H1 (cell line): ENCODE measurements around the gene NPHS2. TPM values are rescaled to one million over a fixed set of nuclear protein-coding genes. Genes with fewer than 3 reads are reported as not detected.
A peak's percentile ranks its signal among the peaks of the same experiment; 100 is the strongest.

Experiments
- CTCF ChIA-PET: fragments of 300-600 bp; sonication (Branson Sonifier 250); formaldehyde crosslinking; loops from one replicate; lab custom pipeline; 2021; ENCODE audit not compliant: partially characterized antibody; lab: Charles Lee
- POLR2A ChIA-PET: fragments of 300-600 bp; sonication (Branson Sonifier 250); formaldehyde crosslinking; loops from one replicate; lab custom pipeline; 2021; ENCODE audit warnings: inconsistent platforms; ENCODE audit not compliant: partially characterized antibody; lab: Charles Lee
- DNase-seq, 2 experiments: peaks; one replicate each; pipeline versions ENCODE4 v3.0.0 to v3.0.0-alpha.2; 2010 to 2022; ENCODE audit warnings: low spot score in 2 of 2, low read depth in 1 of 2, mixed read lengths in 1 of 2
- FAIRE-seq: peaks from 2 replicates; lab custom pipeline; 2011; peaks lifted over from hg19 to GRCh38; lab: Jason Lieb, UNC
- H2AFZ ChIP-seq: 2 replicates; pipeline ENCODE4 v1.8.1; 2012; ENCODE audit warnings: low read length, inconsistent platforms
- H2AK5ac ChIP-seq: 2 replicates; pipeline ENCODE4 v1.6.1; 2013; ENCODE audit warnings: low read depth, low read length
- H2BK120ac ChIP-seq: replicated peaks from 2 replicates; pipeline ENCODE3; 2013; ENCODE audit warnings: low read depth, low read length, inconsistent platforms
- H2BK12ac ChIP-seq: 2 replicates; pipeline ENCODE4 v1.6.1; 2013; ENCODE audit warnings: low read depth, low read length
- H2BK15ac ChIP-seq: 2 replicates; pipeline ENCODE4 v1.6.1; 2013; ENCODE audit warnings: low read length
- H2BK20ac ChIP-seq: 2 replicates; pipeline ENCODE4 v1.6.1; 2013; ENCODE audit warnings: low read length
- H2BK5ac ChIP-seq: 2 replicates; pipeline ENCODE4 v1.6.1; 2013; ENCODE audit warnings: low read depth, low read length
- H3K14ac ChIP-seq: 2 replicates; pipeline ENCODE4 v1.6.1; 2013; ENCODE audit warnings: inconsistent platforms; ENCODE audit not compliant: insufficient read length
- H3K18ac ChIP-seq: 2 replicates; pipeline ENCODE4 v1.6.1; 2013; ENCODE audit warnings: low read length; ENCODE audit errors: extremely low read depth
- H3K23ac ChIP-seq: 2 replicates; pipeline ENCODE4 v1.6.1; 2013; ENCODE audit warnings: inconsistent platforms; ENCODE audit not compliant: insufficient read length
- H3K23me2 ChIP-seq: 2 replicates; pipeline ENCODE4 v1.6.1; 2013; ENCODE audit warnings: low read depth, low read length
- H3K27ac ChIP-seq: 2 replicates; pipeline ENCODE4 v1.6.1; 2011; ENCODE audit warnings: low read depth, low read length, inconsistent platforms
- H3K27me3 ChIP-seq, 4 experiments: replicated peaks in 1 of 4; 1 replicate in 1 of 4; 2 replicates in 3 of 4; pipeline versions ENCODE4 v1.6.1 to v1.8.1; 2011 to 2013; ENCODE audit warnings: low read length in 3 of 4, mild to moderate bottlenecking in 3 of 4, inconsistent platforms in 2 of 4, mixed read lengths in 2 of 4, moderate library complexity in 1 of 4; ENCODE audit not compliant: control insufficient read depth in 3 of 4, insufficient read depth in 3 of 4; ENCODE audit errors: extremely low read depth in 1 of 4
- H3K36me3 ChIP-seq, 4 experiments: 2 replicates each; pipeline versions ENCODE4 v1.6.1 to v1.8.1; 2011 to 2013; ENCODE audit warnings: mild to moderate bottlenecking in 4 of 4, low read length in 3 of 4, moderate library complexity in 2 of 4, control low read depth in 1 of 4, inconsistent platforms in 1 of 4; ENCODE audit not compliant: insufficient read depth in 4 of 4, control insufficient read depth in 2 of 4
- H3K4ac ChIP-seq: replicated peaks from 2 replicates; pipeline ENCODE3; 2013; ENCODE audit warnings: low read length, low read depth, mixed read lengths, inconsistent platforms; ENCODE audit not compliant: insufficient read length
- H3K4me1 ChIP-seq, 4 experiments: replicated peaks in 1 of 4; 1 replicate in 1 of 4; 2 replicates in 3 of 4; pipeline versions ENCODE4 v1.6.1 to v1.8.1; 2011 to 2013; ENCODE audit warnings: low read length in 3 of 4, inconsistent platforms in 2 of 4, mixed read lengths in 1 of 4; ENCODE audit not compliant: insufficient read depth in 4 of 4, control insufficient read depth in 3 of 4
- H3K4me2 ChIP-seq, 2 experiments: 2 replicates each; pipeline versions ENCODE4 v1.6.1 to v1.8.1; 2011 to 2013; ENCODE audit warnings: low read depth in 2 of 2, low read length in 2 of 2, control low read depth in 1 of 2, inconsistent platforms in 1 of 2, mild to moderate bottlenecking in 1 of 2; ENCODE audit not compliant: insufficient read depth in 1 of 2
- H3K4me3 ChIP-seq, 4 experiments: fragments of 200-600, 300-600 bp in 1 of 4; sonication (generic), shearing (Covaris generic), sonication (Bioruptor Twin) in 1 of 4; 2 replicates each; pipeline versions ENCODE4 v1.5.1 to v1.8.1; 2011 to 2016; ENCODE audit warnings: low read length in 4 of 4, low read depth in 3 of 4, control low read depth in 2 of 4, inconsistent platforms in 2 of 4, mild to moderate bottlenecking in 2 of 4, mixed read lengths in 1 of 4, moderate library complexity in 1 of 4; ENCODE audit not compliant: insufficient read depth in 2 of 4; ENCODE audit errors: extremely low read depth in 1 of 4
- H3K56ac ChIP-seq: replicated peaks from 2 replicates; pipeline ENCODE3; 2013; ENCODE audit warnings: low read depth, mild to moderate bottlenecking, mixed read lengths, low read length, inconsistent platforms; ENCODE audit not compliant: insufficient read length
- H3K79me1 ChIP-seq: 2 replicates; pipeline ENCODE4 v1.6.1; 2013; ENCODE audit warnings: low read depth, low read length, control low read depth
- H3K79me2 ChIP-seq, 2 experiments: 2 replicates each; pipeline versions ENCODE4 v1.6.1 to v1.8.1; 2012 to 2013; ENCODE audit warnings: low read length in 2 of 2, mild to moderate bottlenecking in 2 of 2, inconsistent platforms in 1 of 2; ENCODE audit not compliant: insufficient read depth in 2 of 2, control insufficient read depth in 1 of 2
- H3K9ac ChIP-seq, 4 experiments: replicated peaks in 1 of 4; 1 replicate in 1 of 4; 2 replicates in 3 of 4; pipeline versions ENCODE4 v1.6.1 to v1.8.1; 2011 to 2013; ENCODE audit warnings: low read depth in 3 of 4, low read length in 3 of 4, control low read depth in 2 of 4, mild to moderate bottlenecking in 2 of 4, moderate library complexity in 2 of 4, inconsistent platforms in 1 of 4; ENCODE audit errors: extremely low read depth in 1 of 4
- H3K9me3 ChIP-seq, 2 experiments: 2 replicates each; pipeline versions ENCODE4 v1.6.1 to v1.8.1; 2012 to 2013; ENCODE audit warnings: mild to moderate bottlenecking in 2 of 2, moderate library complexity in 2 of 2, control low read depth in 1 of 2, inconsistent platforms in 1 of 2, low read depth in 1 of 2, low read length in 1 of 2, mixed read lengths in 1 of 2; ENCODE audit not compliant: insufficient read depth in 2 of 2
- H4K20me1 ChIP-seq, 2 experiments: replicated peaks in 1 of 2; 2 replicates each; pipeline versions ENCODE3 to v1.8.1; 2011 to 2013; ENCODE audit warnings: inconsistent platforms in 2 of 2, low read length in 2 of 2, mild to moderate bottlenecking in 1 of 2; ENCODE audit not compliant: insufficient read depth in 2 of 2, control insufficient read depth in 1 of 2
- H4K5ac ChIP-seq: 2 replicates; pipeline ENCODE4 v1.6.1; 2013; ENCODE audit warnings: low read length, low read depth, mixed read lengths, inconsistent platforms; ENCODE audit not compliant: insufficient read length
- H4K8ac ChIP-seq: 2 replicates; pipeline ENCODE4 v1.8.0; 2013; ENCODE audit warnings: mild to moderate bottlenecking, moderate library complexity, low read length, inconsistent platforms; ENCODE audit not compliant: insufficient read depth; ENCODE audit errors: extremely low read depth
- H4K91ac ChIP-seq: replicated peaks from 2 replicates; pipeline ENCODE3; 2013; ENCODE audit warnings: low read length, mixed read lengths, inconsistent platforms; ENCODE audit not compliant: insufficient read length
- CREB1 ChIP-seq: IDR thresholded peaks from 2 replicates; pipeline ENCODE4 v1.6.1; 2012; ENCODE audit warnings: inconsistent platforms
- EZH2 ChIP-seq: fragments of 200-600 bp; sonication (generic); IDR thresholded peaks from 2 replicates; pipeline ENCODE4 v1.7.1; 2012; ENCODE audit warnings: low read depth, mild to moderate bottlenecking, moderate library complexity, low read length, inconsistent platforms; ENCODE audit not compliant: severe bottlenecking
- HDAC2 ChIP-seq, 2 experiments: fragments of 300-600 bp in 1 of 2; sonication (generic) in 1 of 2; IDR thresholded peaks; 2 replicates each; pipeline ENCODE4 v1.6.1; 2011 to 2012; ENCODE audit warnings: low read depth in 2 of 2, low read length in 2 of 2, mild to moderate bottlenecking in 2 of 2, moderate library complexity in 2 of 2, borderline replicate concordance in 1 of 2, inconsistent platforms in 1 of 2
- JUND ChIP-seq: IDR thresholded peaks from 2 replicates; pipeline ENCODE4 v1.6.1; 2011; ENCODE audit warnings: mild to moderate bottlenecking, improper control_type of control experiment, low read length
- KDM4A ChIP-seq: IDR thresholded peaks from one replicate; pipeline ENCODE4 v1.7.1; 2012; ENCODE audit warnings: low read depth, mild to moderate bottlenecking, moderate library complexity, low read length, inconsistent platforms; ENCODE audit not compliant: severe bottlenecking
- RBBP5 ChIP-seq: IDR thresholded peaks from 2 replicates; pipeline ENCODE4 v1.7.1; 2012; ENCODE audit warnings: low read depth, mild to moderate bottlenecking, inconsistent platforms, low read length, moderate library complexity, borderline replicate concordance
- SIX5 ChIP-seq: IDR thresholded peaks from 2 replicates; pipeline ENCODE4 v1.6.1; 2011; ENCODE audit warnings: mild to moderate bottlenecking, low read depth, low read length
- SP1 ChIP-seq: IDR thresholded peaks from 2 replicates; pipeline ENCODE4 v1.6.1; 2011; ENCODE audit warnings: low read depth, low read length
- TAF1 ChIP-seq: IDR thresholded peaks from 2 replicates; pipeline ENCODE4 v1.6.1; 2011; ENCODE audit warnings: mild to moderate bottlenecking, low read depth, low read length
- WGBS, 2 experiments: shearing (Covaris generic) in 1 of 2; methylation state at CpG; one replicate each; pipeline versions ENCODE4 v1.1.6 to v1.1.7; 2013 to 2015; ENCODE audit warnings: low lambda C conversion rate in 2 of 2, mixed read lengths in 2 of 2, inconsistent platforms in 1 of 2, low coverage in 1 of 2, missing lambda C conversion rate in 1 of 2; ENCODE audit not compliant: insufficient replicate concordance in 2 of 2, insufficient coverage in 1 of 2, insufficient read length in 1 of 2; ENCODE audit errors: extremely low coverage in 1 of 2, missing lambda C conversion rate in 1 of 2; 5-methylcytosine and 5-hydroxymethylcytosine counted together
- polyA plus RNA-seq, 7 experiments: library from polyadenylated mRNA; depleted of rRNA in 3 of 7; stranded (reverse) in 5 of 7; unstranded in 2 of 7; fragments of >200 nt in 5 of 7; fragments of 200-250 nt in 2 of 7; gene quantifications; 1 replicate in 5 of 7; 2 replicates in 1 of 7; 4 replicates in 1 of 7; pipeline versions ENCODE4 v1.2.1 to v1.2.3, GENCODE V29; 2011 to 2013; ENCODE audit warnings: missing spikeins in 2 of 7, mixed read lengths in 2 of 7
- total RNA-seq: library from RNA; stranded (reverse); fragmentation: NEBNext Ultra II Directional; extraction: Animal tissue kit (Norgen Biotek cat#: 25700); gene quantifications from 2 replicates; pipeline ENCODE4 v1.2.1, GENCODE V29; 2021
- TF ChIP-seq, protein P1 (sequence below): IDR thresholded peaks from 2 replicates; pipeline ENCODE4 v1.6.1; 2011; ENCODE audit warnings: low read depth, mild to moderate bottlenecking, low read length; ENCODE audit not compliant: insufficient read depth

NPHS2 gene
- total and polyA plus RNA-seq, 2 of the 8 experiments (the other 6 are each of a cell fraction or from before 2014, with no cell fraction given) = not detected

GRCh38 chr1:179586107-179586823, 10.5 kb upstream of the NPHS2 start:
- Histone ChIP-seq H3K27ac (no peak overlapping the region), H4K91ac (no peak overlapping the region), H4K5ac (no peak overlapping the region), H2AFZ (no peak overlapping the region), H3K18ac (no peak overlapping the region; the same call in 1 of the 2 replicates), H3K4me1 (peaks cover 0 to 4% (median 2%) of the 10 kb centered on the region in 4 experiments; a peak in 2 of 7 replicates), H2BK5ac (no peak overlapping the region), H2BK12ac (peak overlapping the region; percentile 4; the same call in 1 of the 2 replicates), H3K36me3 (no peaks in the 10 kb centered on the region), H3K9me3 (peaks cover 3% of the 10 kb centered on the region in 2 experiments; a peak in 2 of 4 replicates), H3K14ac (no peak overlapping the region), H3K79me2 (no peaks in the 10 kb centered on the region), H3K79me1 (no peaks in the 10 kb centered on the region), H2BK15ac (no peak overlapping the region), H4K8ac (peak overlapping the region; percentile 35; the same call in 1 of the 2 replicates), H3K9ac (no peak overlapping the region; a peak in 2 of 7 replicates), H3K23ac (no peak overlapping the region), H3K23me2 (no peaks in the 10 kb centered on the region), H3K27me3 (peaks cover 11 to 37% (median 28%) of the 10 kb centered on the region in 4 experiments), H3K4me3 (peak overlapping the region; percentile 3 to 53 (median 14); a peak in 6 of 8 replicates), H2AK5ac (no peak overlapping the region), H2BK120ac (no peak overlapping the region), H4K20me1 (no peaks in the 10 kb centered on the region), H3K56ac (no peak overlapping the region), H3K4me2 (peak overlapping the region; percentile 27 to 60; a peak in 3 of 4 replicates), H3K4ac (no peak overlapping the region), H2BK20ac (no peak overlapping the region)
- 21% methylated on average over 29 of the region's 60 CpGs; no CpG with 5 or more reads in 1 of the 2 experiments for WGBS, 2 experiments
- ChIA-PET POLR2A (interaction anchor here (0.5 to 1.1 kb wide), 2 partner anchors 34 to 350 kb away, joined by 3 read pairs; no protein-coding TSS in a partner anchor), CTCF (interaction anchor here (0.7 to 2.0 kb wide), 11 partner anchors 9 to 442 kb away, joined by 3 to 10 read pairs (median 3); partner anchors contain the start of gene NPHS2)
- FAIRE-seq = no peak
- peak in 1 of 2 experiments; percentile 84 for DNase-seq
- peak; percentile 43 for TF ChIP-seq EZH2
- TF ChIP-seq KDM4A = peak; percentile 54
- TF ChIP-seq SP1 = no peak
- TF ChIP-seq JUND = no peak; the same call in 1 of the 2 replicates
- TF ChIP-seq RBBP5 = no peak; the same call in 1 of the 2 replicates
- peak; percentile 58 for TF ChIP-seq TAF1
- TF ChIP-seq, protein P1, sequence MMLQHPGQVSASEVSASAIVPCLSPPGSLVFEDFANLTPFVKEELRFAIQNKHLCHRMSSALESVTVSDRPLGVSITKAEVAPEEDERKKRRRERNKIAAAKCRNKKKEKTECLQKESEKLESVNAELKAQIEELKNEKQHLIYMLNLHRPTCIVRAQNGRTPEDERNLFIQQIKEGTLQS = no peak
- TF ChIP-seq SIX5 = no peak
- TF ChIP-seq HDAC2 (IDR thresholded peaks at IDR 0.05; ENCODE audit: borderline replicate concordance in 1 of 2, low read depth in 2 of 2, low read length in 2 of 2) = peak in 1 of 2 experiments; percentile 81; a peak in 1 of 4 replicates
- peak; percentile 63; the same call in 1 of the 2 replicates for TF ChIP-seq CREB1
